ENCODE measurements around the gene KIAA0825.

DNA sequence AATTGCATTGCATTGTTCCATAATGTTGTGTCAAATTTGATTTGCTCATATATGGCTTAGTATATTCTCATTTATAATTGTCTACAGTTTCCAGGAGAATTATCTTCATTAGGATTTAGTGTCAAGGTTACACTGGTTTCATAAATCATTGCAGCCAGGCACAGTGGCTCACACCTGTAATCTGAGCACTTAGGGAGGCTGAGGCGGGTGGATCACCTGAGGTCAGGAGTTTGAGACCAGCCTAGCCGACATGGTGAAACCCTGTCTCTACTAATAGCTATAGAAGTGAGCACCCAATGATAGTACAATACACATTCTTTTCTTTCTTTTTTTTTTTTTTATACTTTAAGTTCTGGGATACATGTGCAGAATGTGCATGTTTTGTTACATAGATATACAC, 282.5 kb downstream of the KIAA0825 start:
- TF ChIP-seq SUZ12 (IDR thresholded peaks at IDR 0.05) (no peak), FOXK2 (IDR thresholded peaks at IDR 0.05) (no peak), BHLHE40 (IDR thresholded peaks at IDR 0.05; ENCODE audit: borderline replicate concordance) (no peak), SP1 (IDR thresholded peaks at IDR 0.05) (no peak), HDGF (IDR thresholded peaks at IDR 0.05; ENCODE audit: borderline replicate concordance) (no peak), ELF4 (IDR thresholded peaks at IDR 0.05) (no peak), NFRKB (IDR thresholded peaks at IDR 0.05) (no peak), TARDBP (IDR thresholded peaks at IDR 0.05) (no peak), ZNF384 (IDR thresholded peaks at IDR 0.05) (no peak), L3MBTL2 (conservative IDR thresholded peaks at IDR 0.05) (no peak)
